HL-60 (cell line): Measurements from ENCODE around the gene ANKRD39.

Experiments used
- GABPA ChIP-seq: IDR thresholded peaks from 2 replicates; pipeline ENCODE4 v1.6.1; 2012; ENCODE audit warnings: low read depth
- POLR2AphosphoS5 ChIP-seq: IDR thresholded peaks from 2 replicates; pipeline ENCODE4 v1.6.1; 2012; ENCODE audit warnings: low read depth
- TF ChIP-seq, protein P1 (sequence below): IDR thresholded peaks from one replicate; pipeline ENCODE4 v1.5.1; 2011; ENCODE audit warnings: low read length, control low read depth, inconsistent platforms; ENCODE audit not compliant: insufficient read depth
- TF ChIP-seq, protein P2 (sequence below): IDR thresholded peaks from 2 replicates; pipeline ENCODE4 v1.6.1; 2012; ENCODE audit warnings: low read depth; ENCODE audit not compliant: insufficient replicate concordance

DNA sequence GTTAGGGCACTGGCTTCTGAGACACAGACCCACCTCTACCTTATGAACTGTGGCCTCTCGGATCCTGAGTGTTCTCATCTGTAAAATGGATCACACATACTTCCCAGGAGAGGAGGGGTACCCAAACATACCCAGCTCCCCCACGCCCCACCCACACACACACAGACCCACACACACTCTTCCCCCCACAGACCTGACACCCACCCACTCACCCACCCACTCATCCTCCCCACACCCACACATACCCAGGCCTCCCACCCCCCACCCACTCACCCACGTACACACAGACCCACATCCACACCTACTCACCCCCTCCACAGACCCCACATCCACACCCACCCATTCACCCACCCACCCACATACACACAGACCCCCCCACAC is 36.3 kb upstream of the ANKRD39 start:
- TF ChIP-seq, protein P1, sequence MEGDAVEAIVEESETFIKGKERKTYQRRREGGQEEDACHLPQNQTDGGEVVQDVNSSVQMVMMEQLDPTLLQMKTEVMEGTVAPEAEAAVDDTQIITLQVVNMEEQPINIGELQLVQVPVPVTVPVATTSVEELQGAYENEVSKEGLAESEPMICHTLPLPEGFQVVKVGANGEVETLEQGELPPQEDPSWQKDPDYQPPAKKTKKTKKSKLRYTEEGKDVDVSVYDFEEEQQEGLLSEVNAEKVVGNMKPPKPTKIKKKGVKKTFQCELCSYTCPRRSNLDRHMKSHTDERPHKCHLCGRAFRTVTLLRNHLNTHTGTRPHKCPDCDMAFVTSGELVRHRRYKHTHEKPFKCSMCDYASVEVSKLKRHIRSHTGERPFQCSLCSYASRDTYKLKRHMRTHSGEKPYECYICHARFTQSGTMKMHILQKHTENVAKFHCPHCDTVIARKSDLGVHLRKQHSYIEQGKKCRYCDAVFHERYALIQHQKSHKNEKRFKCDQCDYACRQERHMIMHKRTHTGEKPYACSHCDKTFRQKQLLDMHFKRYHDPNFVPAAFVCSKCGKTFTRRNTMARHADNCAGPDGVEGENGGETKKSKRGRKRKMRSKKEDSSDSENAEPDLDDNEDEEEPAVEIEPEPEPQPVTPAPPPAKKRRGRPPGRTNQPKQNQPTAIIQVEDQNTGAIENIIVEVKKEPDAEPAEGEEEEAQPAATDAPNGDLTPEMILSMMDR, result no peak
- no peak for TF ChIP-seq POLR2AphosphoS5
- TF ChIP-seq, protein P2, sequence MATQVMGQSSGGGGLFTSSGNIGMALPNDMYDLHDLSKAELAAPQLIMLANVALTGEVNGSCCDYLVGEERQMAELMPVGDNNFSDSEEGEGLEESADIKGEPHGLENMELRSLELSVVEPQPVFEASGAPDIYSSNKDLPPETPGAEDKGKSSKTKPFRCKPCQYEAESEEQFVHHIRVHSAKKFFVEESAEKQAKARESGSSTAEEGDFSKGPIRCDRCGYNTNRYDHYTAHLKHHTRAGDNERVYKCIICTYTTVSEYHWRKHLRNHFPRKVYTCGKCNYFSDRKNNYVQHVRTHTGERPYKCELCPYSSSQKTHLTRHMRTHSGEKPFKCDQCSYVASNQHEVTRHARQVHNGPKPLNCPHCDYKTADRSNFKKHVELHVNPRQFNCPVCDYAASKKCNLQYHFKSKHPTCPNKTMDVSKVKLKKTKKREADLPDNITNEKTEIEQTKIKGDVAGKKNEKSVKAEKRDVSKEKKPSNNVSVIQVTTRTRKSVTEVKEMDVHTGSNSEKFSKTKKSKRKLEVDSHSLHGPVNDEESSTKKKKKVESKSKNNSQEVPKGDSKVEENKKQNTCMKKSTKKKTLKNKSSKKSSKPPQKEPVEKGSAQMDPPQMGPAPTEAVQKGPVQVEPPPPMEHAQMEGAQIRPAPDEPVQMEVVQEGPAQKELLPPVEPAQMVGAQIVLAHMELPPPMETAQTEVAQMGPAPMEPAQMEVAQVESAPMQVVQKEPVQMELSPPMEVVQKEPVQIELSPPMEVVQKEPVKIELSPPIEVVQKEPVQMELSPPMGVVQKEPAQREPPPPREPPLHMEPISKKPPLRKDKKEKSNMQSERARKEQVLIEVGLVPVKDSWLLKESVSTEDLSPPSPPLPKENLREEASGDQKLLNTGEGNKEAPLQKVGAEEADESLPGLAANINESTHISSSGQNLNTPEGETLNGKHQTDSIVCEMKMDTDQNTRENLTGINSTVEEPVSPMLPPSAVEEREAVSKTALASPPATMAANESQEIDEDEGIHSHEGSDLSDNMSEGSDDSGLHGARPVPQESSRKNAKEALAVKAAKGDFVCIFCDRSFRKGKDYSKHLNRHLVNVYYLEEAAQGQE, result no peak
- no peak for TF ChIP-seq GABPA
